ENCODE measurements around the gene AHI1.

The AHI1 gene

DNA sequence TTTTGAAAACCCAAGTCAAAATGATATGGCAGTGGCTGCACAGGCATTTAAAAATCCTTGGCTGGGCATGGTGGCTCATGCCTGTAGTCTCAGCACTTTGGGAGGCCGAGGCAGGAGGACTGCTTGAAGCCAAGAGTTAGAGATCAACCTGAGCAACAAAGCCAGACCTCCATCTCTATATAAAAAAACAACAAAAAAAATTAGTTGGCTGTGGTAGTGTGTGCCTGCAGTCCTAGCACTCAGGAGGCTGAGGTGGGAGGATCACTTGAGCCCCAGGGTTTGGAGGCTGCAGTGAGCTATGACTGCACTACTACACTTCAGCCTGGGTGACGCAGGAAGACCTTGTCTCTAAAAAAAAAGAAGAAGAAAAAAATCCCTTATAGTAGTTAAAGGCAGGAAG lies 173.6 kb downstream of the AHI1 start:
- no peak for DNase-seq

- DNase-seq: no peak
Measured at GRCh38 chr6:135323202-135323668, 174.3 kb downstream of the AHI1 start.

DNA sequence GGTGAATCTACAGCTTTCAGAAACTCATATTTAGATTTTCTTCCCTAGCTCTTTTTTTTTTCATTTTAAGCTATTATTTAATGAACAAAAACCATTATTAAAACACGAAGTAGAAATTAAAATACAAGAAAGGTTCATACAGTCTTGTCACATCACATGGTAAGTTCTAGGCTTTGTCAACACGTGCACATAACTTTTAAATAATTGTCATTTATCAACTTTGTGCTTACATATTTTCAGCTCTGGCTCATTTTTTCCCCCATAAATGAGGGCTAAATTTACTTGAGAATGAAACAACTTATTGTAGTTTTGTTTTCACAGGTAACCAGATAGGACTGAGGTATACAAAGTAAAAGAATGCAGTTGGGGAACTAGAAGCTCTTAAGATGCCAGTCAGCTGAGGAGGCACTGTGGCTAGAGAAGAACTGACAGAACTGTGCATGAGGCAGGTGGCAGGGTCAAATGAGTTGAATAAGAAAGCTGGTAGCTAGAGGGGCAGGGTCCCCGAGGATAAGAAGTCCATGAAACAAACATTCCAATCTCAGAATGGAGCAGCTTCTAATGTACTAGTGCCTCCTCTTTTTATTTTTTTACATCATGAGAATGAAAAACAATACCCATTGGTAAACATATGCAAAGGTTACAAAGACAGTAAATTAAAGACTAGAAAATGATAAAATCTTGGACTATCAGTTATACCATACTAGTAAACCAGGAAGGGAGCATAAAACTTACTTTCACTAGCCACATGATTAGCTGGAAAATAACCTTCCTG lies 174.9 kb downstream of the AHI1 start:
- no peak for DNase-seq

DNA sequence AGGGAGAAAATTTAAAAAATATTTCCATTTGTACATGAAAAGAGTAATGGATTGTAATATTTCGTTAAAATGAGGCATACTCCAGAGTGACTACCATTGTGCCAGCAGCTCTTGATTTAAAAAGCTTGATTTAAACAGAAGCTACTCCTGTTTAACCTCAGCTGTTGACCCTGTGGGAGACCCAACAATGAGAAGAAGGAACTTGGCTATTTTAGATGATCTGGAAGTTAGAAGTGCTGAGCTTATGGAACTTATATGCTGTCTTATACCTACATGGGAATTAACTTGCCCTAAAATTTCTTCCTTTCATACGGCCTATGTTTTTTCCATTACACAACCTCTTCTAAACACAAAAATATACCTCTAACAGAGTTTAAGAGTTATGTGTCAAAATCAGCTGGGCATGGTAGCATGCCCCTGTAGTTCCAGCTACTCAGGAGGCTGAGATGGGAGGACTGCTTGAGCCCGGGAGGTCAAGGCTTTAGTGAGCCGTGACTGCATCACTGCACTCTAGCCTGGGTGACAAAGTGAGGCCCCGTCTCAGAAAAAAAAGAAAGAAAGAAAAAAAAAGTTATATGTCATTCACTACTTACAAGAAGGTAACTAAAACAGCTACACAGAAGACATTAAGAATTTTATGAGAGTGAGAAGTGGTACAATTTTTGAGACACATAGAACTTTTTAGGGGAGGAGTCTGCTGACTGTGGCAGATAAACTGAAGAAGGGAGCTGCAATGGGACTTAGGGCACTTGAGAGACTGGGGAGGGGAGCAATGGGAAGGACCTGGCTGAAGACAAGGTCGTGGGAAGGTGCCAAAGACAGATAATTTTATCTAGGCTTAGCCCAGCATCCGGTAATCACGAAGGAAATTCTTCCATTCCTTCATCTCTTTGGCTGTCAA lies 176.6 kb downstream of the AHI1 start:
- no peak for DNase-seq

DNA sequence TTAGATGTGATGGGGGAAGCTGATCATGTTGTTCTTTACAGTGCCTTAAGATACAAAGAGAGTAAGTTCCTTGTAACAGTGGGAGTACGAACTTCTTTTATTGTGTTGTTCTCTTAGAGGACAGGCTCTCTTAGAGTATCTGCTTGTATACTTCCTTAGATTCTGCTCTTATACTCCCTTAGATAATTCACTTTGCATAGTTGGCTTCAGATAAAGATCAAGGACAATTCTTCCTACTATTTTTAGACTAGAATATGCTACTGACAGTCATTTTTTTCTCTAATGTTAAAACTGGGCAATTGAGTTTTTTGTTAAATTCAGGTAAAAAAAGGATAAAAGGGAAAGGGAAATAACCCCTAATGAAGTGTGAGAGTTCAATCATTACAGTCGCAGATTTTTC lies 177.7 kb downstream of the AHI1 start:
- no peak for DNase-seq

DNA sequence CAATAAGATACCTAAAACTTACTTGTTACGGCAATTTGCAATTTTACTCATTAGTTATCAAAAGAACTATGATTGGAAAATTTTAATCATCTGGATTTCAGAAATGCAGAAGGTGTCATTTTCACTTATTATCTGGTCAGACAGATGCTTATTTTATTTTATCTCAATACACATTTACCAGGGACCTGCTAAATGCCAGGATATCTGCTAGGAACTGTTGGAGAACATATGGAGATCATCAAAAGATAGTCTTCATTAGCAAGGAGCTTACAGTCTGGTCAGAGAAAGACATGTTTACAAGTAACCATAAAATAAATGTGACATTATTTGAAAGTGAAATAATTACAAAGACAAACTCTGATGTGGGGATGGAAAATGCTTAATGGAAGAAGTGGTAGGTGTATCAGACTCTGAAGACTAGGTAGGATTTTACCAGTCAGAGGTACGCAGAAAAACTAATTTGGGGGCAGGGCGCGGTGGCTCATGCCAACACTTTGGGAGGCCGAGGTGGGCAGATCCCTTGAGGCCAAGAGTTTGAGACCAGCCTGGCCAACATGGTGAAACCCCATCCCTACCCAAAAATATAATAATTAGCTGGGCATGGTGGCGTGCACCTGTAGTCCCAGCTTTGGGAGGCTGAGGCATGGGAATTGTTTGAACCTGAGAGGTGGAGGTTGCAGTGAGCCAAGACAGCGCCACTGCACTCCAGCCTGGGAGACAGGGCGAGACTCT lies 178.6 kb downstream of the AHI1 start:
- DNase-seq: no peak

DNA sequence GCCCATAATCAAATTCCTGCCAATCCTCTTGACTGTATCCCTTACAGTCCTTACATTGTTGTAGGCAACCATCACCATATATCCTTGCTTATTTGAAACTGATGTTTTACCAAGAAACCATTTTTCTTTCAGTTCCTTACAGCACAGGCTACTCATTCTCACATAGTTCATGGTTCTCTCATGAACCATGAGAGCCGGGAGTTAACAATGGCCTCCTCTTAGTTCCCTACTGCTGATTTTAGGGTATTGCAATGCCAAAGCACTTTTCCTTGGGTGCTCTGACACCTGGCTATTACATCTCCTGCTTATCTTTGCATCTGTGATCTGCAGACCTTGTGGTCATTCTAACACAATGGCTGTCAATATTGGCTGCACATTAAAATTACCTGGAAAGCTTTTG lies 183.0 kb downstream of the AHI1 start:
- no peak for DNase-seq

DNA sequence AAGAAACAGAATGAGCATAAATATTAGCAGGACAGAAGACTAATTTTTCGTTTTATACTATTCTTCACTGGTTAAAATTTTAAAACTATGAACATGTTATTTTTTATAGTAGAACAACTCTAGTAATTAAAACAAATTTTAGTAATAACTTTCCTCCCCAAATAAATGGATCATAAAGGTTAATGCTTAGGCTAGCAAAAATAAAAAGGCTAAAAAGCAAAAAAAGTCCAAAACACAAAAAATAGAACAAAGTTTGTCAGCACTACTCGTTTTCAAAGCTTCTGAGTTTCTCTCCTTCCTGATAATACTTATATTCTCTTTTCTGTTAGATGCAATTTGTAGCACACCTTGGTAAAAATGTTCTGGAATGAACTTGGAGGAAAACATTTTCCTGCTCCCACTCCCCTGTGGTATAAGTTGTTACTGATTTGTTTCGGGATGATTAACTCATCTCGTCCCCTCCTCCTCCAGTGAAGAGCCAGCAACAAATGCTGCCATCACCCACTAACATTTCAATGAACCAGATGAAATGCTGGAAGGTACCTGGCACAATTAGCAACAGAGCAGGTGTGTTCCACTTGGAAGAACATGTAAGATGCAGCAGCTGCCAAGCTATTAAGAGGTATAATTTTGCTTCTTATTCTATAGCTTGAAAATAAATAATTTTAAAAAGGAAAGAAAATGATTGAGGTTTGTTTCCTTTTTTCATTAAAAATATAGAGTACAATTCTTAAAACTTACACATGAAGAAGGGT lies 185.9 kb downstream of the AHI1 start:
- DNase-seq: no peak

DNA sequence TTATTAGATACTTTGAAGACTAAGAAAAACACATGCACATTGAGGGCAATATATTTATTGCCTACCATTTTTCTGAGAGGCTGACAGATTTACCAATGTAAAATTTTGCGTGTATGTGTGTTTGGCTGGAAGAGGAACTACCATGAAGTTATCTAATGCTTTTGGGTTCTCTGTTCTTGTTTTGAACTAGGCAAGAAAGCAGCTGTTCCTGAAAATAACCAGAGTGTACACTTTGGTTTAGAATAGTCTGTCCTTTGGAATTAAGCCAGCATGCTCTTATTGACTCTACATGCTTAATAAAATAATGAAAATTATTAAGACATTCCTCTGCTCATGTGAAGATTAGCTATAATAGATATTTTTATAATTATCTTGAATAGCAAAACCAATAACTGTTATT lies 187.2 kb downstream of the AHI1 start:
- no peak for DNase-seq

GRCh38 chr6:135306740-135307420 lies 190.7 kb downstream of the AHI1 start:
- DNase-seq: no peak

- DNase-seq: no peak
Measured at GRCh38 chr6:135306166-135306565, 191.4 kb downstream of the AHI1 start.

DNA sequence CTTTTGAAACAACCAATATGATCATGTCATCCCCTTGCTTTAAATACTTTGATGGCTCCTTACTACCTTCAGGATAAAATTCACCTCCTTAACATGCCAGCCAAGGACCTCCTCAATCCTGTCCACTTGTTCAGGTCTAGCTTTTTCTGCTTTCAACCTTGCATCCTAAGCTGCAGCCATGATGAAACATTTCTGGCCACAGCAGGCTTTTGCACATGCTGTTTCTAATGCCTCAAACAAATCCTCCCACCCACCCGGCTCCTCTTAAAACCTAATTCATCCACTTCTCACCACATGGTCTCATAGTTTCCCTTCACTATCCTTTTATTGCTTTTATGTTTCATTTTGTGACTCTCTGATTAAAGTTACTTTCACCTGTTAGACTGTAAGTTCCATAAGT lies 191.9 kb downstream of the AHI1 start:
- no peak for DNase-seq

- no peak for DNase-seq
Measured at GRCh38 chr6:135304883-135305282, 192.7 kb downstream of the AHI1 start.

GRCh38 chr6:135301304-135301703 lies 196.2 kb downstream of the AHI1 start:
- no peak for DNase-seq

DNA sequence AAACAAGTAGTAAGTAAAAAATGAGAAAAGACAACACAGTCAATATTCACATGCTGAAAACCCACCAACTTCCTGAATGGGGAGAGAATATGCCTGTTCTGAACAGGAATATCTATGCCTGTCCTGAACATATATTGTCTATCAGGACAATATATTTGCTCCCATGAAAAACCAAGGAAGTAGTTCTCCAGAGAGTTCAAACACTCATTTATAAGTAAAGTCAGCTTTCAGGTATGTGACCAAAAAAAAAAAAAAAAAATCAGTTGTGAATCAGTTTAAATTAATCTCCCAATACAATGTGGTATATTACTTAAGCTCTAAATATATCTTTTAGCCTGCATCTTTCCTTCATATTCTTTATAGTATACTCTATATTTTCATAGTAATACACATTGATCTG lies 197.0 kb downstream of the AHI1 start:
- DNase-seq: no peak

GRCh38 chr6:135299256-135299655 lies 198.3 kb downstream of the AHI1 start:
- no peak for DNase-seq

DNA sequence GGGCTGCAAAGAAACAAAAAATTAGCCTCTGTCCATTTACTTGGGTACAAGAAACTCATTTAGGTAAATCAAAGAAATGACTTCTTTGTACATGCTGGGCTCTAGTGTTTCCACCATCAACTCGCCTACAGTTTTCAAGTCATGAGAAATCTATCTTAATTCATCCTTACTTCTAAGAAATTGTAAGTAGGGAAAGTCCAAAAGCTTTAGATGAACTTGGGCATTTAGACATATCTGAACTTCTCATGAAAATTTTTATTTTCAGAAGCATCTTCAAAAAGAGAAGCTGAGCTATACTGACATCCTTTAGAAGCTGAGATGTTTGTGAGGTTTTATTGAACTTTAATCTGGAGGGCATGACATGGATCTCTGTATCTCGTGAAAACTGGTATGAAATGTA lies 199.1 kb downstream of the AHI1 start:
- DNase-seq: no peak

- no peak for DNase-seq
Measured at GRCh38 chr6:135296715-135297114, 200.8 kb downstream of the AHI1 start.

GRCh38 chr6:135295085-135295484 lies 202.5 kb downstream of the AHI1 start:
- DNase-seq: no peak

DNA sequence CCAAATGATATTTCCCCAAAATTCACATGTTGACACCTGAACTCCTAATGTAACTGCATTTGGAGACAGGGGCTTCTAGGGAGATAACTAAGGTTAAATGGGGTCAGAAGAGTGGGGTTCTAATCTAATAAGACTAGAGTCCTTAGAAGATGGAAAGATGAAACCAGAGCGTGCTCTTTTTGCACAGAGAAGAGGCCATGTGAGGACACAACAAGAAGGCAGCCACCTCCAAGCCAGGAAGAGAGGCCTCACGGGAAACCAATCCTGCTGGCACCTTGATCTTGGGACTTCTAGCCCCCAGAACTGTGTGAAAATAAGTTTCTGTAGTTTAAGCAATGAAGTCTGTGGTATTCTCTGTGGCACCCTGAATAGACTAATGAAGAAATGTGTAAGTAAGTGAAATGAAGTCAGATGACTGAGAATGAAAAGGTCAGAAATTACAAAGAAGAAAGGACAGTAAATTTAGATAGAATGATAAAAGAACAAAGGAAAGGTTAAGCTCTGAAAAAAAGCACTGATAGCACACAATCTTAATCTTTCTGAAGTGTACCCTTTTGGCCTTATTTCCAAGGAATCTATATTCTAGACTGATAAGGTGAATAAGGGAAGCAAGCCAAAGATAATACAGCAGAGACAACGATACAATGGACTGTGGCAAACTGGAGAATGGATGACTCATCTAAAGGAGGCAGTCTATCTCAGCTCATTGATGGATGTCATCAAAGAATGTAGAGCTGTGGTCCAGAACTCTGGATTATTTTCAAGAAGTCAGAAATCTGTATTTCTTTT lies 206.1 kb downstream of the AHI1 start:
- no peak for DNase-seq

GRCh38 chr6:135289816-135290215 lies 207.7 kb downstream of the AHI1 start:
- no peak for DNase-seq

All from NCI-H526 (cell line).